SK-N-SH treated with all-trans-retinoic acid at 6 μM for 48 hours (cell line): Measurements from ENCODE around the gene C13orf46.
A peak's percentile ranks its signal among the peaks of the same experiment; 100 is the strongest.
"Not testable (repeated sequence)": the region's sequence is repeated elsewhere in the genome, so short reads cannot be mapped to it uniquely, and the experiment has no call there.

ENCODE experiments used
- ATAC-seq: fragments of 200-7000 bp; cut with Tn5 transposase; 3 replicates; pipeline ENCODE4 v1.9.1; 2020; ENCODE audit warnings: mild to moderate bottlenecking, moderate library complexity
- ARNTL ChIP-seq: fragments of 450-650 bp; formaldehyde crosslinking; IDR thresholded peaks from 2 replicates; pipeline ENCODE4 v1.5.0; 2020; ENCODE audit warnings: low read depth, mild to moderate bottlenecking, moderate library complexity, borderline replicate concordance
- BACH2 ChIP-seq: fragments of 250-450 bp; sonication (Bioruptor Pico); IDR thresholded peaks from 2 replicates; pipeline ENCODE4 v1.9.0; 2021; ENCODE audit warnings: mild to moderate bottlenecking, borderline replicate concordance
- CSDC2 ChIP-seq: fragments of 250-450 bp; sonication (Bioruptor Pico); IDR thresholded peaks from 2 replicates; pipeline ENCODE4 v1.5.0; 2020; ENCODE audit warnings: mild to moderate bottlenecking, moderate library complexity
- ESRRG ChIP-seq: fragments of 250-450 bp; sonication (Bioruptor Pico); IDR thresholded peaks from 2 replicates; pipeline ENCODE4 v1.6.1; 2021; ENCODE audit warnings: mild to moderate bottlenecking
- GLIS3 ChIP-seq: fragments of 250-450 bp; sonication (Bioruptor Pico); IDR thresholded peaks from 2 replicates; pipeline ENCODE4 v1.5.0; 2020; ENCODE audit warnings: mild to moderate bottlenecking, moderate library complexity
- ISL1 ChIP-seq: fragments of 250-450 bp; sonication (Bioruptor Pico); IDR thresholded peaks from 2 replicates; pipeline ENCODE4 v2.1.2; 2022; ENCODE audit warnings: mild to moderate bottlenecking, moderate library complexity
- OSR1 ChIP-seq: fragments of 250-450 bp; sonication (Bioruptor Pico); IDR thresholded peaks from 2 replicates; pipeline ENCODE4 v1.8.0; 2022; ENCODE audit warnings: moderate library complexity, mild to moderate bottlenecking, inconsistent platforms
- PPARA ChIP-seq: fragments of 250-450 bp; sonication (Bioruptor Pico); IDR thresholded peaks from 2 replicates; pipeline ENCODE4 v1.5.0; 2020; ENCODE audit warnings: mild to moderate bottlenecking, borderline replicate concordance
- RARB ChIP-seq: fragments of 250-450 bp; sonication (Bioruptor Pico); IDR thresholded peaks from 2 replicates; pipeline ENCODE4 v1.8.0; 2021; ENCODE audit warnings: mild to moderate bottlenecking, moderate library complexity
- SNAI2 ChIP-seq: fragments of 250-450 bp; sonication (Bioruptor Pico); IDR thresholded peaks from 2 replicates; pipeline ENCODE4 v1.5.0; 2020; ENCODE audit warnings: mild to moderate bottlenecking, moderate library complexity
- TCF4 ChIP-seq: fragments of 250-450 bp; sonication (Bioruptor Pico); IDR thresholded peaks from 2 replicates; pipeline ENCODE4 v1.8.0; 2021; ENCODE audit warnings: mild to moderate bottlenecking, moderate library complexity, borderline replicate concordance
- TOX ChIP-seq: fragments of 250-450 bp; sonication (Bioruptor Pico); IDR thresholded peaks from 2 replicates; pipeline ENCODE4 v1.8.0; 2021; ENCODE audit warnings: mild to moderate bottlenecking, moderate library complexity, borderline replicate concordance
- ZC3H10 ChIP-seq: fragments of 250-450 bp; sonication (Bioruptor Pico); IDR thresholded peaks from 2 replicates; pipeline ENCODE4 v1.5.1; 2021; ENCODE audit warnings: mild to moderate bottlenecking, moderate library complexity
- ZFP3 ChIP-seq: fragments of 250-450 bp; sonication (Bioruptor Pico); IDR thresholded peaks from 2 replicates; pipeline ENCODE4 v1.5.0; 2020; ENCODE audit warnings: mild to moderate bottlenecking, moderate library complexity
- ZFP30 ChIP-seq: fragments of 450-650 bp; formaldehyde crosslinking; IDR thresholded peaks from 2 replicates; pipeline ENCODE4 v1.5.0; 2022; ENCODE audit warnings: mild to moderate bottlenecking, moderate library complexity
- ZNF565 ChIP-seq: fragments of 450-650 bp; formaldehyde crosslinking; conservative IDR thresholded peaks from 2 replicates; pipeline ENCODE4 v1.5.0; 2020; ENCODE audit warnings: low read depth, mild to moderate bottlenecking, moderate library complexity
- ZNF70 ChIP-seq: fragments of 450-650 bp; formaldehyde crosslinking; IDR thresholded peaks from 2 replicates; pipeline ENCODE4 v1.5.0; 2020; ENCODE audit warnings: mild to moderate bottlenecking, moderate library complexity
- ZNF8 ChIP-seq: fragments of 450-650 bp; formaldehyde crosslinking; IDR thresholded peaks from 2 replicates; pipeline ENCODE4 v1.5.0; 2020; ENCODE audit warnings: mild to moderate bottlenecking, moderate library complexity
- TF ChIP-seq, protein P1 (sequence below): fragments of 250-450 bp; sonication (Bioruptor Pico); IDR thresholded peaks from 2 replicates; pipeline ENCODE4 v1.5.0; 2020; ENCODE audit warnings: mild to moderate bottlenecking, moderate library complexity
- TF ChIP-seq, protein P2 (sequence below): fragments of 250-450 bp; sonication (Bioruptor Pico); IDR thresholded peaks from 2 replicates; pipeline ENCODE4 v1.8.0; 2020; ENCODE audit warnings: mild to moderate bottlenecking, moderate library complexity, borderline replicate concordance
- TF ChIP-seq, protein P3 (sequence below): fragments of 250-450 bp; sonication (Bioruptor Pico); IDR thresholded peaks from 2 replicates; pipeline ENCODE4 v1.5.1; 2020; ENCODE audit warnings: low read depth, mild to moderate bottlenecking, moderate library complexity
- TF ChIP-seq, protein P4 (sequence below): fragments of 250-450 bp; sonication (Bioruptor Pico); IDR thresholded peaks from 2 replicates; pipeline ENCODE4 v1.5.1; 2021; ENCODE audit warnings: mild to moderate bottlenecking, moderate library complexity

The C13orf46 gene

DNA sequence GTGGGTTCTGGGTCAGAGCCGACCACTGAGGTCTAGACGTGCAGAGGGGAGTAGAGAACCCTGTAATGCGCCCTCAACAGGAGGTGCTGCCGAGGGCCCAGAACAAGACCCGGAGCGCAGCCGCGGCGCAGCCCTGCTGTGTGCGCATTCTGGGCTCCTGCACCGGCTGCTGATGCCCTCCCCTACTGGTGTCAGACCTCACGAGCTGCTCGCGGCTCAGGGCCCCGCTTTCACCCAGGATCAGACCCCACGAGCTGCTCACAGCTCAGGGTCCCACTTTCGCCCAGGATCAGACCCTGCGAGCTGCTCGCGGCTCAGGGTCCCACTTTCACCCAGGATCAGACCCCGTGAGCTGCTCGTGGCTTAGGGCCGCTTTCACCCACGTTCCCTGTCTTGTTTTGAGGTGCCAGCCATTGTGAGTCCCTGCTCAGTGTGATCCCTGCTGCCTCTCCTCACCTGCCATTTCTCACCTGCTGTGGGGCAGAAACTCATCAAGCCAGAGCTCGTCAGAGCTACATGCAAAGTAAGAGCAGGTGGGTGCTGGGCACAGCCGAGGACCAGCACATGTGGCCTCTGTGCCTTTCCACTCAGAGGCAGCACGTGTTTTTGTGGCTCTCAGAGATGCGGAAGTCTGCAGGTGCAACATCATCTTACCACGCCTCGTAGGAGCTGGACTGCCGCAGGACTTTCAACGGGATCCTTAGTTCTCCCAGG, 47.0 kb upstream of the C13orf46 start:
- no peak for TF ChIP-seq ZNF70 (CRISPR knock-in tag)
- TF ChIP-seq RARB (CRISPR knock-in tag) = no peak
- no peak for TF ChIP-seq ZNF8 (CRISPR knock-in tag)
- no peak for TF ChIP-seq SNAI2
- TF ChIP-seq, protein P1, sequence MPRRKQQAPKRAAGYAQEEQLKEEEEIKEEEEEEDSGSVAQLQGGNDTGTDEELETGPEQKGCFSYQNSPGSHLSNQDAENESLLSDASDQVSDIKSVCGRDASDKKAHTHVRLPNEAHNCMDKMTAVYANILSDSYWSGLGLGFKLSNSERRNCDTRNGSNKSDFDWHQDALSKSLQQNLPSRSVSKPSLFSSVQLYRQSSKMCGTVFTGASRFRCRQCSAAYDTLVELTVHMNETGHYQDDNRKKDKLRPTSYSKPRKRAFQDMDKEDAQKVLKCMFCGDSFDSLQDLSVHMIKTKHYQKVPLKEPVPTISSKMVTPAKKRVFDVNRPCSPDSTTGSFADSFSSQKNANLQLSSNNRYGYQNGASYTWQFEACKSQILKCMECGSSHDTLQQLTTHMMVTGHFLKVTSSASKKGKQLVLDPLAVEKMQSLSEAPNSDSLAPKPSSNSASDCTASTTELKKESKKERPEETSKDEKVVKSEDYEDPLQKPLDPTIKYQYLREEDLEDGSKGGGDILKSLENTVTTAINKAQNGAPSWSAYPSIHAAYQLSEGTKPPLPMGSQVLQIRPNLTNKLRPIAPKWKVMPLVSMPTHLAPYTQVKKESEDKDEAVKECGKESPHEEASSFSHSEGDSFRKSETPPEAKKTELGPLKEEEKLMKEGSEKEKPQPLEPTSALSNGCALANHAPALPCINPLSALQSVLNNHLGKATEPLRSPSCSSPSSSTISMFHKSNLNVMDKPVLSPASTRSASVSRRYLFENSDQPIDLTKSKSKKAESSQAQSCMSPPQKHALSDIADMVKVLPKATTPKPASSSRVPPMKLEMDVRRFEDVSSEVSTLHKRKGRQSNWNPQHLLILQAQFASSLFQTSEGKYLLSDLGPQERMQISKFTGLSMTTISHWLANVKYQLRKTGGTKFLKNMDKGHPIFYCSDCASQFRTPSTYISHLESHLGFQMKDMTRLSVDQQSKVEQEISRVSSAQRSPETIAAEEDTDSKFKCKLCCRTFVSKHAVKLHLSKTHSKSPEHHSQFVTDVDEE = no peak
- TF ChIP-seq, protein P2, sequence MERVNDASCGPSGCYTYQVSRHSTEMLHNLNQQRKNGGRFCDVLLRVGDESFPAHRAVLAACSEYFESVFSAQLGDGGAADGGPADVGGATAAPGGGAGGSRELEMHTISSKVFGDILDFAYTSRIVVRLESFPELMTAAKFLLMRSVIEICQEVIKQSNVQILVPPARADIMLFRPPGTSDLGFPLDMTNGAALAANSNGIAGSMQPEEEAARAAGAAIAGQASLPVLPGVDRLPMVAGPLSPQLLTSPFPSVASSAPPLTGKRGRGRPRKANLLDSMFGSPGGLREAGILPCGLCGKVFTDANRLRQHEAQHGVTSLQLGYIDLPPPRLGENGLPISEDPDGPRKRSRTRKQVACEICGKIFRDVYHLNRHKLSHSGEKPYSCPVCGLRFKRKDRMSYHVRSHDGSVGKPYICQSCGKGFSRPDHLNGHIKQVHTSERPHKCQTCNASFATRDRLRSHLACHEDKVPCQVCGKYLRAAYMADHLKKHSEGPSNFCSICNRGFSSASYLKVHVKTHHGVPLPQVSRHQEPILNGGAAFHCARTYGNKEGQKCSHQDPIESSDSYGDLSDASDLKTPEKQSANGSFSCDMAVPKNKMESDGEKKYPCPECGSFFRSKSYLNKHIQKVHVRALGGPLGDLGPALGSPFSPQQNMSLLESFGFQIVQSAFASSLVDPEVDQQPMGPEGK = no peak
- TF ChIP-seq CSDC2 (CRISPR knock-in tag) = no peak
- TF ChIP-seq ESRRG (CRISPR knock-in tag) = no peak
- TF ChIP-seq PPARA (CRISPR knock-in tag) = no peak
- TF ChIP-seq ZFP30 = no peak
- TF ChIP-seq, protein P3, sequence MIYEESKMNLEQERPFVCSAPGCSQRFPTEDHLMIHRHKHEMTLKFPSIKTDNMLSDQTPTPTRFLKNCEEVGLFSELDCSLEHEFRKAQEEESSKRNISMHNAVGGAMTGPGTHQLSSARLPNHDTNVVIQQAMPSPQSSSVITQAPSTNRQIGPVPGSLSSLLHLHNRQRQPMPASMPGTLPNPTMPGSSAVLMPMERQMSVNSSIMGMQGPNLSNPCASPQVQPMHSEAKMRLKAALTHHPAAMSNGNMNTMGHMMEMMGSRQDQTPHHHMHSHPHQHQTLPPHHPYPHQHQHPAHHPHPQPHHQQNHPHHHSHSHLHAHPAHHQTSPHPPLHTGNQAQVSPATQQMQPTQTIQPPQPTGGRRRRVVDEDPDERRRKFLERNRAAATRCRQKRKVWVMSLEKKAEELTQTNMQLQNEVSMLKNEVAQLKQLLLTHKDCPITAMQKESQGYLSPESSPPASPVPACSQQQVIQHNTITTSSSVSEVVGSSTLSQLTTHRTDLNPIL = no peak
- TF ChIP-seq ZC3H10 = no peak
- no peak for TF ChIP-seq TCF4 (CRISPR knock-in tag)
- TF ChIP-seq TOX (CRISPR knock-in tag) = no peak
- TF ChIP-seq OSR1 = no peak
- TF ChIP-seq, protein P4, sequence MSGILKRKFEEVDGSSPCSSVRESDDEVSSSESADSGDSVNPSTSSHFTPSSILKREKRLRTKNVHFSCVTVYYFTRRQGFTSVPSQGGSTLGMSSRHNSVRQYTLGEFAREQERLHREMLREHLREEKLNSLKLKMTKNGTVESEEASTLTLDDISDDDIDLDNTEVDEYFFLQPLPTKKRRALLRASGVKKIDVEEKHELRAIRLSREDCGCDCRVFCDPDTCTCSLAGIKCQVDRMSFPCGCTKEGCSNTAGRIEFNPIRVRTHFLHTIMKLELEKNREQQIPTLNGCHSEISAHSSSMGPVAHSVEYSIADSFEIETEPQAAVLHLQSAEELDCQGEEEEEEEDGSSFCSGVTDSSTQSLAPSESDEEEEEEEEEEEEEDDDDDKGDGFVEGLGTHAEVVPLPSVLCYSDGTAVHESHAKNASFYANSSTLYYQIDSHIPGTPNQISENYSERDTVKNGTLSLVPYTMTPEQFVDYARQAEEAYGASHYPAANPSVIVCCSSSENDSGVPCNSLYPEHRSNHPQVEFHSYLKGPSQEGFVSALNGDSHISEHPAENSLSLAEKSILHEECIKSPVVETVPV (CRISPR knock-in tag) = no peak
- TF ChIP-seq BACH2 (CRISPR knock-in tag) = no peak
- no peak for TF ChIP-seq ZNF565 (CRISPR knock-in tag)
- no peak for TF ChIP-seq ISL1
- no peak for TF ChIP-seq ARNTL (CRISPR knock-in tag)
- TF ChIP-seq, all 23 proteins: peak for 0
- no peak for ATAC-seq

DNA sequence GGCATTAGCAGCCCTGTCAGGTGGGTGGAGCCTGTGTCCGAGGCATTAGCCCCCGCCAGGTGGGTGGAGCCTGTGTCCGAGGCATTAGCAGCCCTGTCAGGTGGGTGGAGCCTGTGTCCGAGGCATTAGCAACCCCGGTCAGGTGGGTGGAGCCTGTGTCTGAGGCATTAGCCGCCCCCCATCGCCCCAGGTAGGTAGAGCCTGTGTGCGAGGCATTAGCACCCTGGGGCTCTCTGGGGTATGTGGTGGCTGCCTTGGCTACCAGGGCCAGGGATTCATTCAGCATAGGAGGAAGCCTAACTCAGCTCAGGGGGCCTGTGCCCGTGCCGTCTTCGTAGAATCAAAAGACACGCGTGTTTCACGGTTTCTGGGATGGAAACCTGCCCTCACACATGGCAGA, 46.3 kb upstream of the C13orf46 start:
- ATAC-seq = not testable (repeated sequence)

DNA sequence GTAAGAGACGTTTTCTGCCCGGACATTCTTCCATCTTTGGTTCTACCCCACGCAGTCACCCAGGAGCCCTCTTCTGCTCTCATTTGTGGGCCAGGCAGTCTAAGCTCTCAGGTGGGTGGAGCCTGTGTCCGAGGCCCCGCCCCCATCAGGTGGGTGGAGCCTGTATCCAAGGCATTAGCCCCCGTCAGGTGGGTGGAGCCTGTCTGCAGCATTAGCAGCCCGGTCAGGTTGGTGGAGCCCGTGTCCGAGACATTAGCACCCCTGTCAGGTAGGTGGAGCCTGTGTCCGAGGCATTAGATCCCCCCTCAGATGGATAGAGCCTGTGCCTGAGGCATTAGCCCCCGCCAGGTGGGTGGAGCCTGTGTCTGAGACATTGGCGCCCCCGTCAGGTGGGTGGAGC, 45.5 kb upstream of the C13orf46 start:
- TF ChIP-seq ESRRG (CRISPR knock-in tag) (no peak), PPARA (CRISPR knock-in tag) (no peak), RARB (CRISPR knock-in tag) (no peak), ISL1 (no peak), GLIS3 (CRISPR knock-in tag) (no peak), ZFP30 (no peak), TCF4 (CRISPR knock-in tag) (no peak), ZNF565 (CRISPR knock-in tag) (no peak), BACH2 (CRISPR knock-in tag) (no peak), OSR1 (no peak), ZFP3 (CRISPR knock-in tag) (no peak), CSDC2 (CRISPR knock-in tag) (no peak), ZNF70 (CRISPR knock-in tag) (no peak)
- TF ChIP-seq, protein P2 = no peak
- ATAC-seq = 0 out of 3 replicates have a peak, but pooled peaks have one; percentile 15
